SU-DHL-6 (cell line): ENCODE measurements around the gene TCP10L.
"Not testable (repeated sequence)": the region's sequence is repeated elsewhere in the genome, so short reads cannot be mapped to it uniquely, and the experiment has no call there.

Experiments
- EZH2phosphoT487 ChIP-seq: fragments of 200-600 bp; sonication (generic), shearing (Covaris generic); conservative IDR thresholded peaks from 2 replicates; pipeline ENCODE4 v1.6.1; 2018; ENCODE audit warnings: mild to moderate bottlenecking, antibody characterized with exemption, low read length, moderate library complexity, mixed read lengths
- TF ChIP-seq, protein P1 (sequence below): fragments of 200-600 bp; sonication (generic); IDR thresholded peaks from one replicate; pipeline ENCODE4 v1.5.1; 2017; ENCODE audit warnings: antibody characterized with exemption, mild to moderate bottlenecking, low read length, moderate library complexity; ENCODE audit not compliant: insufficient read depth, poor library complexity, severe bottlenecking

DNA sequence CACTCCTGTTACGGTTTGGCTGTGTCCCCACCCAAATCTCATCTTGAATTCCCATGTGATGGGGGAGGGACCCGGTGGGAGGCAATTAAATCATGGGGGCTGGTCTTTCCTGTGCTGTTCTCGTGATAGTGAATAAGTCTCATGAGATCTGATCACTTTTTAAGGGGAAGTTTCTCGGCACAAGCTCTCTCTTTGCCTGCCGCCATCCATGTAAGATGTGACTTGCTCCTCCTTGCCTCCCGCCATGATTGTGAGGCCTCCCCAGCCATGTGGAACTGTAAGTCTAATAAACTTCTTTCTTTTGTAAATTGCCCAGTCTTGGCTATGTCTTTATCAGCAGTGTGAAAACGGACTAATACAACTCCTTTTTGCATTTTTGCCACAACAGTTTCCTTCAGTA, 54.5 kb downstream of the TCP10L start:
- TF ChIP-seq, protein P1, sequence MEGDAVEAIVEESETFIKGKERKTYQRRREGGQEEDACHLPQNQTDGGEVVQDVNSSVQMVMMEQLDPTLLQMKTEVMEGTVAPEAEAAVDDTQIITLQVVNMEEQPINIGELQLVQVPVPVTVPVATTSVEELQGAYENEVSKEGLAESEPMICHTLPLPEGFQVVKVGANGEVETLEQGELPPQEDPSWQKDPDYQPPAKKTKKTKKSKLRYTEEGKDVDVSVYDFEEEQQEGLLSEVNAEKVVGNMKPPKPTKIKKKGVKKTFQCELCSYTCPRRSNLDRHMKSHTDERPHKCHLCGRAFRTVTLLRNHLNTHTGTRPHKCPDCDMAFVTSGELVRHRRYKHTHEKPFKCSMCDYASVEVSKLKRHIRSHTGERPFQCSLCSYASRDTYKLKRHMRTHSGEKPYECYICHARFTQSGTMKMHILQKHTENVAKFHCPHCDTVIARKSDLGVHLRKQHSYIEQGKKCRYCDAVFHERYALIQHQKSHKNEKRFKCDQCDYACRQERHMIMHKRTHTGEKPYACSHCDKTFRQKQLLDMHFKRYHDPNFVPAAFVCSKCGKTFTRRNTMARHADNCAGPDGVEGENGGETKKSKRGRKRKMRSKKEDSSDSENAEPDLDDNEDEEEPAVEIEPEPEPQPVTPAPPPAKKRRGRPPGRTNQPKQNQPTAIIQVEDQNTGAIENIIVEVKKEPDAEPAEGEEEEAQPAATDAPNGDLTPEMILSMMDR = not testable (repeated sequence)
- not testable (repeated sequence) for TF ChIP-seq EZH2phosphoT487
